Mononuclear cell (primary cell): ENCODE data around the gene PDXP. TPM values are rescaled to one million over a fixed set of nuclear protein-coding genes. Genes with fewer than 3 reads are reported as not detected.
"Not testable (repeated sequence)": the region's sequence is repeated elsewhere in the genome, so short reads cannot be mapped to it uniquely, and the experiment has no call there.

Source experiments
- H3K27me3 ChIP-seq: 2 replicates; pipeline ENCODE4 v1.6.0; 2011; ENCODE audit warnings: low read length, control low read depth; ENCODE audit not compliant: insufficient read depth
- H3K4me1 ChIP-seq: 2 replicates; pipeline ENCODE4 v1.5.1; 2011; ENCODE audit warnings: mild to moderate bottlenecking, low read length, control low read depth; ENCODE audit not compliant: insufficient read depth
- H3K4me3 ChIP-seq: 2 replicates; pipeline ENCODE4 v1.5.1; 2011; ENCODE audit warnings: mild to moderate bottlenecking, low read length, moderate library complexity
- H3K9me3 ChIP-seq: 2 replicates; pipeline ENCODE4 v1.5.1; 2011; ENCODE audit warnings: low read depth, mild to moderate bottlenecking, control low read depth, low read length
- total RNA-seq: library from RNA; depleted of rRNA; stranded (reverse); fragments of >200 nt; gene quantifications from one replicate; pipeline ENCODE4 v1.2.3, GENCODE V29; 2012

The PDXP gene
- total RNA-seq, 1 donor = 2.7 TPM

DNA sequence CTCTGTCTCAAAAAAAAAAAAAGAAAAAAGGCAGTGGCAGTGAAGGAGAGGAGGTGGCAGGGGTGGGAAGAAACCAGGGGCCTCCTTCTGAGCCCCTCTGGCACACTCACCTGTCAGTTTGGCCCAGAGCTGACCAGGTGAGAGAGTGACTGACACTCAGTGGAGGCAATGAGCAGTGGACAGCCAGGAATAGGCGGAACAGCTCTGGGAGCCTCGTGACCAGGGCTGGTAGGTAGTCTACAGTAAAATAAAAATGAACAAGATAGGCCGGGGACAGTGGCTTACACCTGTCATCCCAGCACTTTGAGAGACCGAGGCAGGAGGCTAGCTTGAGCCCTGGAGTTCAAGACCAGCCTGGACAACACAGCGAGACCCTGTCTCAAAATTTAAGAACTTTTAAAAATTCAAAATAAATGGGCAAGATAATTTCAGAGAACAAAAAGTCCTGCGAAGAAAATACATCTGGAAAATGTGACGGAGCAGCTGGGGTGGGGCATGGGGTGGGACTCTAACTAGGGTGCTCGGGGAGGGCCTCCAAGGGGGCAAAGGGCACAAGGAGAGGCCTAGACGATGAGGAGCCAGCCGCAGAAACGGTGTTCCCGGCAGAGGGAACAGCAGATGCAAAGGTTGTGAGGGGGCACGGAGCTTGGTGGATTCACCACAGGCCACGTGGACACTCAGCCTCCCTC lies 3.8 kb upstream of the PDXP start:
- H3K9me3 ChIP-seq = no peaks in the 10 kb centered on the region
- H3K4me1 ChIP-seq = peaks cover 16% of the 10 kb centered on the region
- H3K27me3 ChIP-seq = no peaks in the 10 kb centered on the region
- H3K4me3 ChIP-seq = no peak overlapping the region

DNA sequence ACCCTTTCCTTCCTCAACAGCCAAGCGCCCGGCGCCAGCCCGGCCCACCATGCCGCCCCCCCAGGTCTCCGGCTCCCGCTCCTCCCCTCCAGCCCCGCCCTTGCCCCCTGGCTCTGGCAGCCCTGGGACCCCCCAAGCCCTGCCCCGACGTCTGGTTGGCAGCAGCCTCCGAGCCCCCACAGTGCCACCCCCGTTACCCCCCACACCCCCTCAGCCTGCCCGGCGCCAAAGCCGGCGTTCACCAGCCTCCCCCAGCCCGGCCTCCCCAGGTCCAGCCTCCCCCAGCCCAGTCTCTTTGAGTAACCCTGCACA lies 3.3 kb upstream of the PDXP start:
- peaks cover 21% of the 10 kb centered on the region for H3K4me1 ChIP-seq
- H3K4me3 ChIP-seq = no peak overlapping the region
- H3K9me3 ChIP-seq = no peaks in the 10 kb centered on the region
- H3K27me3 ChIP-seq = no peaks in the 10 kb centered on the region

DNA sequence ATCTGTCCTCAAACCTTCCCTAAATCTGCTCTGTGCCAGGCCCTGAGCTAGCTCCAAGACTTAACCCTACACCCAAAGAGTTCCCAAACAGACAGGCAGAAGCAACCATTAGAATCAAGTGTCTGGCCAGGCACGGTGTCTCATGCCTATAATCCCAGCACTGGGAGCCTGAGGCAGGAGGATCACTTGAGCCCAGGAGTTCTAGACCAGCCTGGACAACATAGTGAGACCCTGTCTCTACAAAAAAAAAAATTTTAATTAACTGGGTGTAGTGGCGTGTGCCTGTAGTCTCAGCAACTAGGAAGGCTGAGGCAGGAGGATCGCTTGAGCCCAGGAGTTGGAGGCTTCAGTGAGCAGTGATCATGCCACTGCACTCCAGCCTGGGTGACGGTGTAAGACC lies 1.9 kb upstream of the PDXP start:
- H3K27me3 ChIP-seq, H3K9me3 ChIP-seq: not testable (repeated sequence)
- peaks cover 35% of the 10 kb centered on the region for H3K4me1 ChIP-seq

GRCh38 chr22:37657590-37658132 lies 862 bp upstream of the PDXP start:
- peaks cover 44% of the 10 kb centered on the region for H3K4me1 ChIP-seq
- H3K4me3 ChIP-seq = peak overlapping the region; percentile 34
- H3K9me3 ChIP-seq = no peaks in the 10 kb centered on the region
- no peaks in the 10 kb centered on the region for H3K27me3 ChIP-seq

More for the DNA sequence above, 1.9 kb upstream of the PDXP start:
- not testable (repeated sequence) for H3K4me3 ChIP-seq

DNA sequence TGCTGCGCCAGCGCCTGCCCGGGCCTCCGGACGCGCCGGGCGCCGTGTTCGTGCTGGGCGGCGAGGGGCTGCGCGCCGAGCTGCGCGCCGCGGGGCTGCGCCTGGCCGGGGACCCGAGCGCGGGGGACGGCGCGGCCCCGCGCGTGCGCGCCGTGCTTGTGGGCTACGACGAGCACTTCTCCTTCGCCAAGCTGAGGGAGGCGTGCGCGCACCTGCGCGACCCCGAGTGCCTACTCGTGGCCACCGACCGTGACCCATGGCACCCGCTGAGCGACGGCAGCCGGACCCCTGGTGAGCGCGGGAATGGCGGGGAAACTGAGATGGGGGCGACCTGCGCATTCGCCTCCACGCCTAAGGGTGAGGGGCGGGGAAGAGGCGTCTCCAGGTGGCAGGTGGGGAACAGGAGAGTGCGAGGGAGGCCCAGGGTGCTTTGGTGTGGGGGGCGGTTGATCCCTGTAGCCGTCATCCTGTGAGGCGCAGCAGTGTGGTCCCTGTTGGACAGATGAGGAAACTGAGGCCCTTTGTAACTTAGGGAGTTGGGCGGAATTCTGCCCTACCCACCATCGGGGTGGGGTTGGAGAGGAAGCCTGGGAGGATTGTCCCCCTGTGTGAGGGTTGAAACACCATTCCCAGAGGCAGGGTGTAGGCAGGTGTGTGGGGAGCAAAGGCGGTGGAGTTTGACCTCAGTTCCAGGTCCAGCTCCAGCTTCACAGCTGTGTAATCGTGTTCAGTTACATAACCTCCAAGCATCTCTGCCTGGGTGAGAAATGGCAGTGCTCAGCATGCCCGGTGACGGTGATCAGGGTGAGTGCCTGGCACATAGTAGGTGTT lies 758 bp downstream of the PDXP start:
- H3K4me3 ChIP-seq = peak overlapping the region; percentile 47
- no peaks in the 10 kb centered on the region for H3K9me3 ChIP-seq
- H3K4me1 ChIP-seq = peaks cover 44% of the 10 kb centered on the region
- no peaks in the 10 kb centered on the region for H3K27me3 ChIP-seq

GRCh38 chr22:37659897-37660708 lies 1.6 kb downstream of the PDXP start:
- H3K27me3 ChIP-seq = no peaks in the 10 kb centered on the region
- H3K4me1 ChIP-seq = peaks cover 44% of the 10 kb centered on the region
- no peak overlapping the region for H3K4me3 ChIP-seq
- H3K9me3 ChIP-seq = no peaks in the 10 kb centered on the region

DNA sequence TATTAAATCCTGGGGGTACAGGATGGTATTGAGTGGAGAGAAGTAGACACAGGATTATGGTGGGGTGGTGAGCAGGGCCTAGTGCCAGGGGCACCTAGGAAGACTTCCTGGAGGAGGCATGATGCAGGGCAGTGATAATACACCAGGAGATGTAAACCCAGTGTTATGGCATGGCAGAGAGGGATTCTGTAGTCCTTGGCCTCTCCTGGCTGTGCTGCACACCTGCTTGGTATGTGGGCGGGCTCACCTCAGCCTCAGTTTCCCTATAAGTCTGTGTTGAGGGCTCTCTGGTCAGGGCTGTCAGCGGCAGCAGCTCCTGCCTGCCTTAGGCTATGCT lies 2.2 kb downstream of the PDXP start:
- Histone ChIP-seq H3K4me3 (no peak overlapping the region), H3K27me3 (no peaks in the 10 kb centered on the region), H3K4me1 (peaks cover 44% of the 10 kb centered on the region), H3K9me3 (no peaks in the 10 kb centered on the region)

- Histone ChIP-seq H3K9me3 (no peaks in the 10 kb centered on the region), H3K4me3 (no peak overlapping the region), H3K27me3 (no peaks in the 10 kb centered on the region), H3K4me1 (peaks cover 44% of the 10 kb centered on the region)
Measured at GRCh38 chr22:37661160-37661924, 2.8 kb downstream of the PDXP start.

GRCh38 chr22:37662039-37662438 lies 3.5 kb downstream of the PDXP start:
- Histone ChIP-seq H3K4me1 (peaks cover 44% of the 10 kb centered on the region), H3K4me3 (no peak overlapping the region), H3K9me3 (no peaks in the 10 kb centered on the region), H3K27me3 (no peaks in the 10 kb centered on the region)

DNA sequence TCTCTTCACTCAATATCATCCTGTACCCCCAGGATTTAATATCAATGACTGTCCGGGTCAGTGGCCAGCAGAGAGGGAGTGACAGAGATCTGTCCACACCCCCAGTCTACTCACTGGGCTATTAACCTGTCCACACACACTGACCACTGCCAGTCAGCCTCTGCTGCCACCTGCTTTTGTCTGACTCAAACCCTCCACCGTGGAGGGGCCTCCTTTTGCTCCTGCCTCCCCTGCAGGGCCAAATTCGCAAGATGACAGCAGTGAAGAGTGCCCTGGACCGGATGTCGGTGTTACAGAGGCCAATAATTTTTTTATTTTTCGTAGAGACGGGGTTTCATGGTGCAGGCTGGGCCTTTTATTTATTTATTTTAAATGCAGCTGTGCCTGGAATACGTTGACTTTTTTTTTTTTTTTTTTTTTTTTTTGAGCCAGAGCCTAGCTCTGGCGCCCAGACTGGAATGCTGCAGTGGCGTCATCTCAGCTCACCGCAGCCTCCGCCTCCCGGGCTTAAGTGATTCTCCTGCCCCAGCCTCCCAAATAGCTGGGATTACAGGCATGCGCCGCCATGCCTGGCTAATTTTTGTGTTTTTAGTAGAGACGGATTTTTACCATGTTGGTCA lies 5.1 kb downstream of the PDXP start:
- Histone ChIP-seq H3K4me1 (peaks cover 34% of the 10 kb centered on the region), H3K27me3 (no peaks in the 10 kb centered on the region), H3K9me3 (no peaks in the 10 kb centered on the region), H3K4me3 (no peak overlapping the region)

DNA sequence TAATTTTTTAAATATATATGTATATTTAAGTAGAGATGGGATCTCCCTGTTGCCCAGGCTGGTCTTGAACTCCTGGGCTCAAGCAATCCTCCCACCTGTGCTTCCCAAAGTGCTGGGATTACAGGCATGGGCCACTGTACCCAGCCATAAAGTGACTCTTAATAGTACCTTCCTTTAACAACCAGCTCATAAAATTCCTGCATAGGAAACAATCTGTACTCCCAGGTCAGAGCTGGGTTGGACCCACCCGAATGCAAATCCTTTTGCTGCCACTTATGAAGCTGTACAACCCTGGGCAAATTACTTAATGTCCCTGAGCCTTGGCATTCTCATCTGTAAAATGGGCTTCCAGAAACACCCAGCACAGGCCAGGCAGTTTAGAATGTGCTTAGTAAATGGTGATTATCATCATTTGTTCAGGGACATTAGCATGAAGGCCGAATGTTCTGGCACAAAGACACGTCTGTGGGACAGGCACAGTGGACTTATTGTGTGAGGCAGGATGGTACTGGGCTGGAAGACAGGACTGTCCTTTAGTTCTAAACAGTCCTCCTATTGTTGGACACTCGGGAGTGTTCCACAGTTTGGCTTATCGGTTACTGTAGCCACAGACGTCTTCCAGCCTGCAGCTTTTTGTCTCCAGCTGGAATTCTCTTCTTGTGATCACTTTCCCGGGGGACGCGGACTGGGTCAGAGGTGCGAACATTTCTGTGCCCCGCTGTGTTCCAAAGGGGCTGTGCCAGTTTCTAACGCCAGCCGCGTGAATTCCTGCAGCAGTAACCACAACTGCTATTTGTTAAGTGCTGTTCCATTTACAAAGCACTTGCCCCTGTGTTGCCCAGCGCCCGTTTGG lies 6.0 kb downstream of the PDXP start:
- H3K27me3 ChIP-seq = no peaks in the 10 kb centered on the region
- H3K4me1 ChIP-seq = peaks cover 30% of the 10 kb centered on the region
- H3K4me3 ChIP-seq = no peak overlapping the region
- H3K9me3 ChIP-seq = no peaks in the 10 kb centered on the region

DNA sequence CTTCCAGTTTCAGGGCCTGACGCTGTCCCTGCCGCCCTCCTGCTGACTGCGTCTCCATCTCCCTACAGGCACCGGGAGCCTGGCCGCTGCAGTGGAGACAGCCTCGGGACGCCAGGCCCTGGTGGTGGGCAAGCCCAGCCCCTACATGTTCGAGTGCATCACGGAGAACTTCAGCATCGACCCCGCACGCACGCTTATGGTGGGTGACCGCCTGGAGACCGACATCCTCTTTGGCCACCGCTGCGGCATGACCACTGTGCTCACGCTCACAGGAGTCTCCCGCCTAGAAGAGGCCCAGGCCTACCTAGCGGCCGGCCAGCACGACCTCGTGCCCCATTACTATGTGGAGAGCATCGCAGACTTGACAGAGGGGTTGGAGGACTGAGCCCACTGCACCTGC lies 7.0 kb downstream of the PDXP start:
- peaks cover 20% of the 10 kb centered on the region for H3K4me1 ChIP-seq
- H3K27me3 ChIP-seq = no peaks in the 10 kb centered on the region
- no peaks in the 10 kb centered on the region for H3K9me3 ChIP-seq
- H3K4me3 ChIP-seq = no peak overlapping the region

GRCh38 chr22:37669586-37669985 lies 11.1 kb downstream of the PDXP start:
- H3K4me3 ChIP-seq = no peak overlapping the region
- H3K4me1 ChIP-seq = peaks cover 29% of the 10 kb centered on the region
- no peaks in the 10 kb centered on the region for H3K27me3 ChIP-seq

More at GRCh38 chr22:37669586-37669985, 11.1 kb downstream of the PDXP start:
- H3K9me3 ChIP-seq = no peaks in the 10 kb centered on the region
